Liver (tissue), 3 donors: ENCODE measurements around the gene ABLIM2.

Experiments used
- EGR1 ChIP-seq, 2 donors: IDR thresholded peaks; 2 replicates each; pipeline ENCODE4 v1.6.1; 2016 to 2018; ENCODE audit warnings: antibody characterized with exemption in 2 of 2, low read depth in 2 of 2
- GABPA ChIP-seq, 2 donors: IDR thresholded peaks in 1 of 2; conservative IDR thresholded peaks in 1 of 2; 2 replicates each; pipeline ENCODE4 v1.6.1; 2016; ENCODE audit warnings: antibody characterized with exemption in 2 of 2, mild to moderate bottlenecking in 1 of 2, moderate library complexity in 1 of 2
- HNF4A ChIP-seq, 2 donors: conservative IDR thresholded peaks; 2 replicates each; pipeline ENCODE4 v1.6.1; 2016; ENCODE audit warnings: antibody characterized with exemption in 2 of 2, mild to moderate bottlenecking in 2 of 2
- JUND ChIP-seq, 2 donors: IDR thresholded peaks; 2 replicates each; pipeline ENCODE4 v1.6.1; 2016; ENCODE audit warnings: antibody characterized with exemption in 2 of 2
- TAF1 ChIP-seq: conservative IDR thresholded peaks from 2 replicates; pipeline ENCODE4 v1.6.1; 2016; ENCODE audit warnings: antibody characterized with exemption, mild to moderate bottlenecking
- TF ChIP-seq, protein P1 (sequence below): fragments of 150-350 bp; IDR thresholded peaks from 2 replicates; pipeline ENCODE4 v1.5.1; 2017; ENCODE audit warnings: improper control_type of control experiment, low read depth, low read length; ENCODE audit not compliant: missing input control
- TF ChIP-seq, protein P2 (sequence below): IDR thresholded peaks from 2 replicates; pipeline ENCODE4 v1.6.1; 2016; ENCODE audit warnings: antibody characterized with exemption
- TF ChIP-seq, protein P3 (sequence below): IDR thresholded peaks from 2 replicates; pipeline ENCODE4 v1.6.1; 2016; ENCODE audit warnings: antibody characterized with exemption, mild to moderate bottlenecking
- TF ChIP-seq, protein P4 (sequence below): IDR thresholded peaks from 2 replicates; pipeline ENCODE4 v1.6.1; 2016; ENCODE audit warnings: antibody characterized with exemption
- donor health status: healthy.
- donor health status: healthy.

DNA sequence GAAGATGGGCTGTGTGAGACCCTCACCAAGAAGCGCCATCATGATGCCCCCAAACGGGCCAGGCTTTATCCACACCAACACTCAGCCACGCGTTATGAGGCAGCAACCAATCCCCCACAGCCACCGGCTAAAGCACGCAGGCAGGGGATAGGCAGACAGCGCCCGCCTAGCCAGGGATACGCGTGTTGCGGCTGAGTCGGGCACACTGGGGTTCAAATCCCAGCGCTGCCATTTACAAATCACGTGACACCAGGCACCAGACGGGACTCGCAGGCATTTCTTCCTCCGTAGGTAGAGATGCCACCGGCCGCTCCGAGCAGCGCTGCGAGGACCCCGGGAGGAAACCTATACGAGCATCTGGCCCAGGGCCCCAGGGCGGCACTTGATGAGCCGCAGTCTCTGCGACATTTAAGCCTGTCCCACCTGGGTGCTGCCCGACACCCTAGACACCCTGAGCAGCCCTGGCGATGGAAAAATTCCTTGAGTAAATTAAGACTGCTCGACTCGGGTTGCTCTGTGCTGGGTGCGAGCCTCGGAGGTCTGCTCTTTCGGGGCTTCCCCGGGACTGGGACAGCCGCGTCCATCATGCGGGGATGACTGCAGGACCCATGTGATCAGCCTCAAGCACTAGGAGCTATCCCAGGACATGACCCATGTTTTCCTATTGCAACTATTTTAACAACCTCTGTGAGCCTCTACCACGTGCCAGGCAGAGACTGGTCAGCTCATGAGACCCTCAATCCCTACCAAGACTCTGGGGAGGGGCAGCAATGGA, 6.3 kb downstream of the ABLIM2 start:
- TF ChIP-seq, protein P1, sequence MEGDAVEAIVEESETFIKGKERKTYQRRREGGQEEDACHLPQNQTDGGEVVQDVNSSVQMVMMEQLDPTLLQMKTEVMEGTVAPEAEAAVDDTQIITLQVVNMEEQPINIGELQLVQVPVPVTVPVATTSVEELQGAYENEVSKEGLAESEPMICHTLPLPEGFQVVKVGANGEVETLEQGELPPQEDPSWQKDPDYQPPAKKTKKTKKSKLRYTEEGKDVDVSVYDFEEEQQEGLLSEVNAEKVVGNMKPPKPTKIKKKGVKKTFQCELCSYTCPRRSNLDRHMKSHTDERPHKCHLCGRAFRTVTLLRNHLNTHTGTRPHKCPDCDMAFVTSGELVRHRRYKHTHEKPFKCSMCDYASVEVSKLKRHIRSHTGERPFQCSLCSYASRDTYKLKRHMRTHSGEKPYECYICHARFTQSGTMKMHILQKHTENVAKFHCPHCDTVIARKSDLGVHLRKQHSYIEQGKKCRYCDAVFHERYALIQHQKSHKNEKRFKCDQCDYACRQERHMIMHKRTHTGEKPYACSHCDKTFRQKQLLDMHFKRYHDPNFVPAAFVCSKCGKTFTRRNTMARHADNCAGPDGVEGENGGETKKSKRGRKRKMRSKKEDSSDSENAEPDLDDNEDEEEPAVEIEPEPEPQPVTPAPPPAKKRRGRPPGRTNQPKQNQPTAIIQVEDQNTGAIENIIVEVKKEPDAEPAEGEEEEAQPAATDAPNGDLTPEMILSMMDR: no peak
- TF ChIP-seq EGR1 (IDR thresholded peaks at IDR 0.05; ENCODE audit: low read depth in 2 of 2) (no peak), JUND (IDR thresholded peaks at IDR 0.05) (no peak), TAF1 (no peak), GABPA (IDR thresholded peaks at IDR 0.05 in 1 of 2, conservative IDR thresholded peaks at IDR 0.05 in 1 of 2) (no peak), HNF4A (conservative IDR thresholded peaks at IDR 0.05) (no peak)
- TF ChIP-seq, protein P2, sequence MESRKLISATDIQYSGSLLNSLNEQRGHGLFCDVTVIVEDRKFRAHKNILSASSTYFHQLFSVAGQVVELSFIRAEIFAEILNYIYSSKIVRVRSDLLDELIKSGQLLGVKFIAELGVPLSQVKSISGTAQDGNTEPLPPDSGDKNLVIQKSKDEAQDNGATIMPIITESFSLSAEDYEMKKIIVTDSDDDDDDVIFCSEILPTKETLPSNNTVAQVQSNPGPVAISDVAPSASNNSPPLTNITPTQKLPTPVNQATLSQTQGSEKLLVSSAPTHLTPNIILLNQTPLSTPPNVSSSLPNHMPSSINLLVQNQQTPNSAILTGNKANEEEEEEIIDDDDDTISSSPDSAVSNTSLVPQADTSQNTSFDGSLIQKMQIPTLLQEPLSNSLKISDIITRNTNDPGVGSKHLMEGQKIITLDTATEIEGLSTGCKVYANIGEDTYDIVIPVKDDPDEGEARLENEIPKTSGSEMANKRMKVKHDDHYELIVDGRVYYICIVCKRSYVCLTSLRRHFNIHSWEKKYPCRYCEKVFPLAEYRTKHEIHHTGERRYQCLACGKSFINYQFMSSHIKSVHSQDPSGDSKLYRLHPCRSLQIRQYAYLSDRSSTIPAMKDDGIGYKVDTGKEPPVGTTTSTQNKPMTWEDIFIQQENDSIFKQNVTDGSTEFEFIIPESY: no peak
- TF ChIP-seq, protein P3, sequence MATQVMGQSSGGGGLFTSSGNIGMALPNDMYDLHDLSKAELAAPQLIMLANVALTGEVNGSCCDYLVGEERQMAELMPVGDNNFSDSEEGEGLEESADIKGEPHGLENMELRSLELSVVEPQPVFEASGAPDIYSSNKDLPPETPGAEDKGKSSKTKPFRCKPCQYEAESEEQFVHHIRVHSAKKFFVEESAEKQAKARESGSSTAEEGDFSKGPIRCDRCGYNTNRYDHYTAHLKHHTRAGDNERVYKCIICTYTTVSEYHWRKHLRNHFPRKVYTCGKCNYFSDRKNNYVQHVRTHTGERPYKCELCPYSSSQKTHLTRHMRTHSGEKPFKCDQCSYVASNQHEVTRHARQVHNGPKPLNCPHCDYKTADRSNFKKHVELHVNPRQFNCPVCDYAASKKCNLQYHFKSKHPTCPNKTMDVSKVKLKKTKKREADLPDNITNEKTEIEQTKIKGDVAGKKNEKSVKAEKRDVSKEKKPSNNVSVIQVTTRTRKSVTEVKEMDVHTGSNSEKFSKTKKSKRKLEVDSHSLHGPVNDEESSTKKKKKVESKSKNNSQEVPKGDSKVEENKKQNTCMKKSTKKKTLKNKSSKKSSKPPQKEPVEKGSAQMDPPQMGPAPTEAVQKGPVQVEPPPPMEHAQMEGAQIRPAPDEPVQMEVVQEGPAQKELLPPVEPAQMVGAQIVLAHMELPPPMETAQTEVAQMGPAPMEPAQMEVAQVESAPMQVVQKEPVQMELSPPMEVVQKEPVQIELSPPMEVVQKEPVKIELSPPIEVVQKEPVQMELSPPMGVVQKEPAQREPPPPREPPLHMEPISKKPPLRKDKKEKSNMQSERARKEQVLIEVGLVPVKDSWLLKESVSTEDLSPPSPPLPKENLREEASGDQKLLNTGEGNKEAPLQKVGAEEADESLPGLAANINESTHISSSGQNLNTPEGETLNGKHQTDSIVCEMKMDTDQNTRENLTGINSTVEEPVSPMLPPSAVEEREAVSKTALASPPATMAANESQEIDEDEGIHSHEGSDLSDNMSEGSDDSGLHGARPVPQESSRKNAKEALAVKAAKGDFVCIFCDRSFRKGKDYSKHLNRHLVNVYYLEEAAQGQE: no peak
- TF ChIP-seq, protein P4, sequence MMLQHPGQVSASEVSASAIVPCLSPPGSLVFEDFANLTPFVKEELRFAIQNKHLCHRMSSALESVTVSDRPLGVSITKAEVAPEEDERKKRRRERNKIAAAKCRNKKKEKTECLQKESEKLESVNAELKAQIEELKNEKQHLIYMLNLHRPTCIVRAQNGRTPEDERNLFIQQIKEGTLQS: no peak
